ENCODE measurements around the gene HTRA1.
A peak's percentile ranks its signal among the peaks of the same experiment; 100 is the strongest.

HTRA1 gene

DNA sequence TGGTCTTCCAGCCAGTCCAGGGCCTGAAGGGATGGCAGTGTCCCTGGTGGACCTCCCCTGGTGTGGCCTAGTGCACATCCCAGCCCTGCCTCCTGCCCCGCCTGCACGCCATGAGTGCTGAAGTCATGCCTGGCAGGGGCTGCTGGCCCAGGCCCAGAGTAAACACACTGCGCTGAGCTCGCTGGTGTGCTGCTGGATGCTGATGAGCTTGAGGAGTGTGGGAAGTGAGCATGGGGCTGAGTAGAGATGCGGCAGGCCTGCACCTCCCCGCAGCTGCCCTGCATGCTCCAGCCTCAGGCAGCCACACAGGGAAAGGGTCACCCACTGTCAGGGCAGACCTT is 43.2 kb downstream of the HTRA1 start:
- Mint-ChIP-seq H3K9me3 (no peaks in the 10 kb centered on the region), H3K4me3 (peak overlapping the region in 2 of 3 experiments; percentile 7 to 61)

DNA sequence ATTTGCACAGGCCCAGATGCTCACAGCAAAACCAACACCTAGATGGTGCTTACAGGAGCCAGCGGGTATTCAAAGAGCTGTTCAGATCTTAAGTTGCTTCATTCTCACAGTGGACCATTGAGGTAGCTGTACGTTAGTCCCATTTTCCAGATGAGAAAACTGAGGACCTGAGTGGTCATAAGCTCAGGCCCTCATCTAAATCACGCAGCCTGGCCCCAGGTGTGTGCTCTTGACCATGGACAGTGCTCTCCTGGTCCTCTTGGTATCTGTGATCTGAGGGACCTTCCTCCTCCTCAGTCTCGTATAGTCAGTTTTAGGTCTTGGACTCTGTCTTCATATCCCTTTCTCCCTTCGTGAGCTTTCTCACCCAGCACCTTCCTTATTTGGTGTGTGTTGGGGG is 43.7 kb downstream of the HTRA1 start:
- peak overlapping the region; percentile 91 to 97 (median 96) for H3K27ac Mint-ChIP-seq
- peak overlapping the region in 2 of 3 experiments; percentile 7 to 61 for H3K4me3 Mint-ChIP-seq
- H3K4me1 Mint-ChIP-seq, result peaks cover 89% of the 10 kb centered on the region
- H3K27me3 Mint-ChIP-seq (ENCODE audit: low read depth), result peaks cover 13% of the 10 kb centered on the region
- no peaks in the 10 kb centered on the region for H3K9me3 Mint-ChIP-seq
- TF ChIP-seq CTCF (IDR thresholded peaks at IDR 0.05; ENCODE audit: unreplicated experiment in 3 of 3), result no peak
- peaks cover 4% of the 10 kb centered on the region for H3K36me3 Mint-ChIP-seq (ENCODE audit: low read depth)

More for the DNA sequence above, 43.2 kb downstream of the HTRA1 start:
- Mint-ChIP-seq H3K36me3 (ENCODE audit: low read depth) (peaks cover 4% of the 10 kb centered on the region), H3K27me3 (ENCODE audit: low read depth) (peaks cover 13% of the 10 kb centered on the region), H3K27ac (peak overlapping the region; percentile 91 to 97 (median 96)), H3K4me1 (peaks cover 93% of the 10 kb centered on the region)
- TF ChIP-seq CTCF (IDR thresholded peaks at IDR 0.05; ENCODE audit: unreplicated experiment in 3 of 3), result no peak

DNA sequence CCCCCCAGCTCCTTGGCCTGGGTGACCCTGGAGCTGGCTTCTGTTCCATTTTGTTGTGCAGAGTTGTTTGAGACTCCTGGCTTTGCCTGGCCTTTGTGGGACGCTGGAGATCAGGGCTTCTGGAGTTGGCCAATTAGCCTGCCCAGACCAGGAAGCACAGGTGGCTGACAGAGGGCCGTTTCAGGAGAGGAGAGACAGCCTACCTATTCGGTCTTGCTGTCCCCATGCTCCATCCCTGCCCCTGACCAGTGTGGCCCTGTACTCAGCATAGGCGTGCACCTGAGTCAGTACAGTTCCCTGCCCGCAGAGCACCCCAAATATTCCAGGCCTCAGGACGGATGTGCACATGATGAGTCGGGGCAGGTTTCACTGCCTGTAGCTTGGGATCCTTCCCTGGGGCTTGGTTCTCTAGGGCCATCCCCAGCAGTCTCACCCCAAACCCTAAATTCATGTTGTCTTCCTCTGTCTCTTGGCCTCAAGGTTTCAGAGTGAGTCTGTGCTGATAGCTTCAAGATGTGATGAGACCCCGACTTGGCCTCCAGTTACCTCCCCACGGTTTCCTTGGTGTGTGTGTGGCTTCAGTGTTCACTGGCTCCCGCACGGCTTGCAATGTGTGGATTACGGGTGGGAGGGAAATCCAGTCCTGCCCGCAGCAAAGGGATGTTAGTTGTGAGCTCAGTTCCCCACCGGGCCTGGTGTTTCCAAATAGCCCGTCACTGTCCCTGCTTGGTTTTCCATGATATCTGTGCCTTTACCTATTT is 44.7 kb downstream of the HTRA1 start:
- H3K9me3 Mint-ChIP-seq, result no peaks in the 10 kb centered on the region
- TF ChIP-seq CTCF (IDR thresholded peaks at IDR 0.05; ENCODE audit: unreplicated experiment in 3 of 3), result no peak

DNA sequence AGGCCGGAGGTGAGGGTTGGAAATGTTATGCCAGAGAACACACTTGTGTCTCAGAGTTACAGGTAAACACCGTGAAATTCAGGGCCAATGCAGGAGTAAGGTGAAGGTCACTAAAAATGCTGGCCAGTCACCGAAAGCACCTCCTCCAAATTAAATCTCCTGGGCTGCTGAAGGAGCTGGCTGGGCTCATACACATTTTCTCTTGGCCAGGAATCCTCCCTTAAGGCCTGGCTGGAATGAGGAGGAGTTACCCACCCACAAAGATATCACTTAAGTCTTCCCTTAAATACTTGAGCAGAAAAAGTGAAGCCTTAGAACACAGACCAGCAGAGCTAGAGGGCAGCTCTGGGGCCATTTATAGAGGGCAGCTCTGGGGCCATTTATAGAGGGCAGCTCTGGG is 46.3 kb downstream of the HTRA1 start:
- H3K4me1 Mint-ChIP-seq, result peaks cover 77% of the 10 kb centered on the region
- no peak for TF ChIP-seq CTCF (IDR thresholded peaks at IDR 0.05; ENCODE audit: unreplicated experiment in 3 of 3)
- peak overlapping the region; percentile 96 to 98 (median 96) for H3K27ac Mint-ChIP-seq
- H3K4me3 Mint-ChIP-seq, result peak overlapping the region in 2 of 3 experiments; percentile 9 to 44
- H3K36me3 Mint-ChIP-seq (ENCODE audit: low read depth), result peaks cover 4% of the 10 kb centered on the region
- H3K9me3 Mint-ChIP-seq, result no peaks in the 10 kb centered on the region
- H3K27me3 Mint-ChIP-seq (ENCODE audit: low read depth), result peaks cover 3% of the 10 kb centered on the region

More for the DNA sequence above, 44.7 kb downstream of the HTRA1 start:
- Mint-ChIP-seq H3K27me3 (ENCODE audit: low read depth) (peaks cover 13% of the 10 kb centered on the region), H3K36me3 (ENCODE audit: low read depth) (peaks cover 4% of the 10 kb centered on the region), H3K4me3 (no peak overlapping the region), H3K4me1 (peaks cover 88% of the 10 kb centered on the region), H3K27ac (peak overlapping the region; percentile 61 to 96 (median 72))

- H3K27me3 Mint-ChIP-seq (ENCODE audit: low read depth), result peaks cover 3% of the 10 kb centered on the region
- peaks cover 4% of the 10 kb centered on the region for H3K36me3 Mint-ChIP-seq (ENCODE audit: low read depth)
- H3K27ac Mint-ChIP-seq, result peak overlapping the region; percentile 96 to 98 (median 96)
- H3K9me3 Mint-ChIP-seq, result no peaks in the 10 kb centered on the region
- H3K4me3 Mint-ChIP-seq, result no peak overlapping the region
- TF ChIP-seq CTCF (IDR thresholded peaks at IDR 0.05; ENCODE audit: unreplicated experiment in 3 of 3), result no peak
- H3K4me1 Mint-ChIP-seq, result peaks cover 73% of the 10 kb centered on the region
These were observed 46.7 kb downstream of the HTRA1 start for GRCh38 chr10:122508021-122508420.

- Mint-ChIP-seq H3K4me1 (peaks cover 60% of the 10 kb centered on the region), H3K9me3 (no peaks in the 10 kb centered on the region), H3K36me3 (ENCODE audit: low read depth) (peaks cover 4% of the 10 kb centered on the region), H3K4me3 (peak overlapping the region in 2 of 3 experiments; percentile 1 to 27), H3K27ac (peak overlapping the region; percentile 89 to 96 (median 96)), H3K27me3 (ENCODE audit: low read depth) (peaks cover 3% of the 10 kb centered on the region)
- TF ChIP-seq CTCF (IDR thresholded peaks at IDR 0.05; ENCODE audit: unreplicated experiment in 3 of 3), result no peak
These were observed 48.0 kb downstream of the HTRA1 start for GRCh38 chr10:122509323-122509722.

All from nephron (organoid).